Astrocyte (in vitro differentiated cells and primary cell): ENCODE data around the gene UBE2V1.

Source experiments
- EZH2 ChIP-seq: IDR thresholded peaks from 2 replicates; pipeline ENCODE4 v1.6.1; 2012; ENCODE audit warnings: mild to moderate bottlenecking, low read length, inconsistent platforms; ENCODE audit not compliant: insufficient read depth
- TF ChIP-seq, protein P1 (sequence below): IDR thresholded peaks from 2 replicates; pipeline ENCODE4 v1.5.1; 2011; ENCODE audit warnings: low read depth, mild to moderate bottlenecking, inconsistent platforms, low read length, moderate library complexity; ENCODE audit not compliant: insufficient read depth

DNA sequence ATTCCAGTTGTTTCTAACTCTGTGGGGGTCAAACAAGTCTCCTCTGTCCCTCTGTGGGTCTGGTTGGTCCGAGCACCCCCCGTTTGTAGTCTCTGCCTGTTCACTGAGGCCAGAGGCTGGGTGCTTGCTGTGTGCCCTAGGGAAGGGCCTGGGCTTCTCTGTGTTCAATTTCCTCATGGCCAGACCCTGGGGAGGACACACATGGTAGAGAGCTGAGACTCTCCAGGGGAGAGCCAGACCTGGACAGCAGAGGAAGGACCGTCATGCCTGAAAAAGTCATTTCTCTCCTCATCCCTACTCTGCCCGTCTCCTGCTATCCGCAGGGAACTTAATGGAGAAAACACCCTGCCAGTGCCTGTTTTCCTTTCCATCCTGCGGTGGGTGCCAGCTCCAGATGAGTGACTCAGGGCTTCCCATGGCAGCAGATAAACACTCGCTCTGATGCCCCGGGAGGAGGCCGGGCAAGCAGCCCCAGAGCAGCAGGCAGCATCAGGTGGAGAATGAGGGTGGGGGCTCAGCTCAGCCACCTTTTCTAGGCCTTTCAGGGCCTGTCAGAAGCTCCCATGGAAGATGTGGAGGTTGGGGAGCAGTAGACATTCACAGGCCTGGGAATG, 78.3 kb downstream of the UBE2V1 start:
- TF ChIP-seq, protein P1, sequence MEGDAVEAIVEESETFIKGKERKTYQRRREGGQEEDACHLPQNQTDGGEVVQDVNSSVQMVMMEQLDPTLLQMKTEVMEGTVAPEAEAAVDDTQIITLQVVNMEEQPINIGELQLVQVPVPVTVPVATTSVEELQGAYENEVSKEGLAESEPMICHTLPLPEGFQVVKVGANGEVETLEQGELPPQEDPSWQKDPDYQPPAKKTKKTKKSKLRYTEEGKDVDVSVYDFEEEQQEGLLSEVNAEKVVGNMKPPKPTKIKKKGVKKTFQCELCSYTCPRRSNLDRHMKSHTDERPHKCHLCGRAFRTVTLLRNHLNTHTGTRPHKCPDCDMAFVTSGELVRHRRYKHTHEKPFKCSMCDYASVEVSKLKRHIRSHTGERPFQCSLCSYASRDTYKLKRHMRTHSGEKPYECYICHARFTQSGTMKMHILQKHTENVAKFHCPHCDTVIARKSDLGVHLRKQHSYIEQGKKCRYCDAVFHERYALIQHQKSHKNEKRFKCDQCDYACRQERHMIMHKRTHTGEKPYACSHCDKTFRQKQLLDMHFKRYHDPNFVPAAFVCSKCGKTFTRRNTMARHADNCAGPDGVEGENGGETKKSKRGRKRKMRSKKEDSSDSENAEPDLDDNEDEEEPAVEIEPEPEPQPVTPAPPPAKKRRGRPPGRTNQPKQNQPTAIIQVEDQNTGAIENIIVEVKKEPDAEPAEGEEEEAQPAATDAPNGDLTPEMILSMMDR: no peak
- TF ChIP-seq EZH2: no peak
